ENCODE measurements around the gene NEB. TPM values are rescaled to one million over a fixed set of nuclear protein-coding genes. Genes with fewer than 3 reads are reported as not detected.
"Not testable (repeated sequence)": the region's sequence is repeated elsewhere in the genome, so short reads cannot be mapped to it uniquely, and the experiment has no call there.

The NEB gene
- total RNA-seq, 2 experiments from 2014 or later, result 0.40 to 0.48 TPM

DNA sequence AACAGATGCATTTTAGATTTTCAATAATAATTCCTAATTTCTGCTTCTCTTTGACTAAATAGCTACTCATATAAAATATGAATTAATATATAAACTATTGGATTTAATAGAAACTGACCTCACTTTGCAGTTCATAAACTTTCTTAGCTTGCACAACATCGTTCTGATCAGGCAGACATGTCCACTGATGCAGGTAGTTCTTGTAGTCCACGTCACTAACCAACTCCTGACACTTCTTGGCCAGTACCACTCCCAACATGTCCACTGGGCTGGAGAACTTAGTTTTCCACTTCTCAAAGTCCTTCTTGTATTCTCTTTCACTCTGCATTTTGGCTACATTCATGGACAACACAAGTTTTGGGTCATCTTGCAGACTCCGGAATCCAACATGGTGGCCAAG, 83.8 kb downstream of the NEB start:
- Mint-ChIP-seq H3K4me3 (no peak overlapping the region), H3K9me3 (peaks cover 2% of the 10 kb centered on the region), H3K27ac (no peak overlapping the region), H3K36me3 (ENCODE audit: low read depth) (no peaks in the 10 kb centered on the region), H3K27me3 (no peaks in the 10 kb centered on the region), H3K4me1 (peaks cover 3% of the 10 kb centered on the region)
- POLR2A ChIA-PET, result no interaction called here
- DNase-seq, result no peak
- CTCF ChIA-PET, result interaction anchor here (1.7 kb wide), 1 partner anchor 9 kb away, joined by 4 read pairs; no protein-coding TSS in a partner anchor

DNA sequence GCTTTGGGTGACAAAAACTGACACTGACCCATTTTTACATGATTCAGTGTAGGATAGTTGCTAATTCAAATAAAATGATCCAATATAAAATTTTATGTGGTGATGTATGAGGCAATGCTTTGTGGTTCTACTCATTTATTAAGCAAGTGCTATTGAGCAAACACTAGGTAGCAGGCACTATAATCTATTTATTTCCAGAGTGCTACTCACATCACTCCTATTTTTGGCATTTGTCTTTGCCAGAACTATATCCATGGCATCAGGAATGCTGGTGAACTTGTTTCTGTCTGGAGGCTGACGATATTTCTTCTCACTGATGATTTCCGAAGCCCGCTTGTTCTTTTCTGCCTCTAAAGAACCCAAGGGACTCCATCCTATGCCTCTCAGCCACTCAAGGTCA, 84.3 kb downstream of the NEB start:
- Mint-ChIP-seq H3K9me3 (peaks cover 2% of the 10 kb centered on the region), H3K4me1 (peaks cover 3% of the 10 kb centered on the region), H3K27me3 (no peaks in the 10 kb centered on the region), H3K4me3 (no peak overlapping the region), H3K27ac (no peak overlapping the region), H3K36me3 (ENCODE audit: low read depth) (no peaks in the 10 kb centered on the region)
- CTCF ChIA-PET, result interaction anchor here (1.7 kb wide), 1 partner anchor 9 kb away, joined by 4 read pairs; no protein-coding TSS in a partner anchor
- POLR2A ChIA-PET, result no interaction called here
- DNase-seq, result no peak

DNA sequence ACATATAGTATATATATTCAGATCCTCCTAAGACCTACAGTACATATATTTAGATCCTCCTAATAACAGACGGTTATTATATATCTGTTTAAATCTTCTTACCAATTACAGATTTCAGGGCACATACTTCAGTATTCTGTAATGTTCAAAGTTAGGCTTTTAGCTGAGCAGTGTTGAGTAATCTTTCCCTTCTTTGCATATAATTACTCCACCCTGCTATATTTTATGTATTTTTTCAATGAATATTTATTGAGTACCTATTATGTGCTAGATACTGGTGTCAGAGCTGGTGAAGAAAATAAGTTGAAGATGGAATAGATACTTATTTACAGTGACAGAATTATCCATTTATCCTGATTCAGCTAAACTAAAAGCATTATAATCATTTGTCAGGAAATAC, 84.9 kb downstream of the NEB start:
- Mint-ChIP-seq H3K4me1 (peaks cover 3% of the 10 kb centered on the region), H3K9me3 (peaks cover 2% of the 10 kb centered on the region), H3K27me3 (no peaks in the 10 kb centered on the region), H3K4me3 (no peak overlapping the region), H3K27ac (no peak overlapping the region), H3K36me3 (ENCODE audit: low read depth) (no peaks in the 10 kb centered on the region)
- CTCF ChIA-PET, result interaction anchor here (1.7 kb wide), 1 partner anchor 10 kb away, joined by 4 read pairs; no protein-coding TSS in a partner anchor
- POLR2A ChIA-PET, result no interaction called here
- DNase-seq, result no peak

DNA sequence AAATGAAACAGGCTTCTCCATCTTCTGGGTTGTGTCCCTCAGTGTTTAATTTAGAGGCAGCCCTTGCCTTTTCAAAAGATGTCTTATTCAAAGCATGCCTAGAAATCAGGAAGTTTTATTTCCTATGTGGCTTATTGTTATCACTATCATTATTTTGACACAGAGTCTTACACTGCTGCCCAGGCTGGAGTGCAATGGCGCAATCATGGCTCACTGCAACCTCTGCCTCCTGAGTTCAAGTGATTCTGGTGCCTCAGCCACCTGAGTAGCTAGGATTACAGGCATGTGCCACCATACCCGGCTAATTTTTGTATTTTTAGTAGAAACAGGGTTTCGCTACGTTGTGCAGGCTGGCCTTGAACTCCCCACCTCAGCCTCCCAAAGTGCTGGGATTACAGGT, 87.8 kb downstream of the NEB start:
- CTCF ChIA-PET; H3K4me3 Mint-ChIP-seq; H3K36me3 Mint-ChIP-seq (ENCODE audit: low read depth); H3K4me1 Mint-ChIP-seq; POLR2A ChIA-PET; DNase-seq; H3K9me3 Mint-ChIP-seq; H3K27me3 Mint-ChIP-seq; H3K27ac Mint-ChIP-seq: not testable (repeated sequence)

DNA sequence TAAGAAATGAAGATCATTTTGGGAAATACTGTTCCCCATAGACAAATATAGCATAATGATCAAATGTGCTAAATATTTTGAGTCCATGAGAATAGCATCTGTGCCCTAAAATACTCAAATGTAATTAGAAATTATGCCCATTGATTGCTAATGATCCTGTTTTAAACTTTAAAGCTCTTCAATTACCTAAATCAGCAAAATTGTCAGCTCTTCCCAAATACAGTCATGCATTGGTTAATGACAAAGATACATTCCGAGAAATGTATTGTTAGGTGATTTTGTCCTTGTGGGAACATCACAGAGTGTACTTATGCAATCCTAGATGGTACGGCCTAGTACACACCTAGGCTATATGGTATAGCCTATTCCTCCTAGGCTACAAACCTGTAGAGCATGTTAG, 89.7 kb downstream of the NEB start:
- Mint-ChIP-seq H3K4me3 (no peak overlapping the region), H3K27me3 (peaks cover 1% of the 10 kb centered on the region), H3K9me3 (peaks cover 2% of the 10 kb centered on the region), H3K4me1 (peaks cover 7% of the 10 kb centered on the region), H3K27ac (no peak overlapping the region), H3K36me3 (ENCODE audit: low read depth) (no peaks in the 10 kb centered on the region)
- ChIA-PET CTCF (interaction anchor here (0.7 kb wide), 1 partner anchor 236 kb away, joined by 4 read pairs; no protein-coding TSS in a partner anchor), POLR2A (no interaction called here)
- no peak for DNase-seq

DNA sequence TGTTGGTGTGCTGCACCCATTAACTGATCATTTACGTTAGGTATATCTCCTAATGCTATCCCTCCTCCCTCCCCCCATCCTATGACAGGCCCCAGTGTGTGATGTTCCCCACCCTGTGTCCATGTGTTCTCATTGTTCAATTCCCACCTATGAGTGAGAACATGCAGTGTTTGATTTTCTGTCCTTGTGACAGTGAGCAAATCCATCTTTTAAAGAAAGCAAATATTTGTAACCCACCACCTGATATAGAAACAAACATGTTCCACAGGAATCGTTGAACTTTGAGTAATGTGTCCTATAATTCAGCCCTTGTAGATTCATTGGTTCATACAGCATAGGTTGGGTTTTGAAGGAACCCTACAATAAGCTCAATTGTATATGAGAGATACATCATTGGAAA, 92.4 kb downstream of the NEB start:
- H3K36me3 Mint-ChIP-seq (ENCODE audit: low read depth); CTCF ChIA-PET; H3K4me3 Mint-ChIP-seq: not testable (repeated sequence)

DNA sequence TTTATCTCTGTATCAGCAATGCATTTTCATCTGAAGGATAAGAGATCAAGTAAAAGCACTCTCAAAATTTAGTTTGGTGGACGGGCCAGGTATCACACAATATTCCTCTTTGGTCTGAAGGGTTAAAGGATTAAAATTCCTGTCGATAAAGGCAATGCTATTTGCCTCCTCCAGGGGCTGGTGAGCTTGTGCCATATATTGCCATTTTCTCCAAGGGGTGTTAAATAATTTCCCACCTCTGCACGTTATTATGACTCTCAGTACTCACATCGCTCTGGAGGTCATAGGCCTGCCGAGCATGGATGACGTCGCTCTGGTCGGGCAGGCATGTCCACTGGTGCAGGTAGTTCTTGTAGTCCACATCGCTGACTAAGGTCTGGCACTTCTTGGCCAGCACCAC, 94.2 kb downstream of the NEB start:
- POLR2A ChIA-PET, result no interaction called here
- H3K27ac Mint-ChIP-seq, result no peak overlapping the region
- CTCF ChIA-PET, result no interaction called here

More for the DNA sequence above, 92.4 kb downstream of the NEB start:
- H3K27me3 Mint-ChIP-seq, H3K9me3 Mint-ChIP-seq, DNase-seq, POLR2A ChIA-PET, H3K27ac Mint-ChIP-seq: not testable (repeated sequence)
- H3K4me1 Mint-ChIP-seq, result peaks cover 33% of the 10 kb centered on the region

DNA sequence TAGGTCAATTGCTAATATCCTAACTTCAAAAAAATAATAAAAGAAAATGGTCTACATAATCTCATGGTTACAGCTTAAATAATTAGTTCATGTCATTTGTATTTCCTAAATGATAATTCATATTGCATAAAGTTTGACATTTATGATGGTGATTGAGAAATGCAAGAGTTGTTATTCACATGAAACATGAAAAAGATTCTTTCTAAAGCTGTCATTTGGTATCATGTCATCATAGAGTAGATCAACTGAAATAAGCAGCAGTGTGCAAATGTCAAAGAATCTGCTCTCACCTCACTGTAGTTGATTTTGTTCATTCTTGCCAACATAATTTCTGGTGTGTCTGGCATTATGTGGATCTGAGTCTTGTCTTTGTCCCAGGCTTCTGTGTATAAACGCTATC, 95.3 kb downstream of the NEB start:
- peaks cover 14% of the 10 kb centered on the region for H3K36me3 Mint-ChIP-seq (ENCODE audit: low read depth)
- CTCF ChIA-PET, result no interaction called here
- H3K4me1 Mint-ChIP-seq, result peaks cover 42% of the 10 kb centered on the region
- POLR2A ChIA-PET, result no interaction called here
- H3K9me3 Mint-ChIP-seq, result peaks cover 10% of the 10 kb centered on the region
- H3K27ac Mint-ChIP-seq, result no peak overlapping the region
- peaks cover under 1% of the 10 kb centered on the region for H3K27me3 Mint-ChIP-seq
- H3K4me3 Mint-ChIP-seq, result no peak overlapping the region
- no peak for DNase-seq

More for the DNA sequence above, 94.2 kb downstream of the NEB start:
- Mint-ChIP-seq H3K27me3 (peaks cover 1% of the 10 kb centered on the region), H3K4me1 (peaks cover 39% of the 10 kb centered on the region), H3K36me3 (ENCODE audit: low read depth) (peaks cover 11% of the 10 kb centered on the region), H3K4me3 (no peak overlapping the region), H3K9me3 (peaks cover 6% of the 10 kb centered on the region)
- no peak for DNase-seq

DNA sequence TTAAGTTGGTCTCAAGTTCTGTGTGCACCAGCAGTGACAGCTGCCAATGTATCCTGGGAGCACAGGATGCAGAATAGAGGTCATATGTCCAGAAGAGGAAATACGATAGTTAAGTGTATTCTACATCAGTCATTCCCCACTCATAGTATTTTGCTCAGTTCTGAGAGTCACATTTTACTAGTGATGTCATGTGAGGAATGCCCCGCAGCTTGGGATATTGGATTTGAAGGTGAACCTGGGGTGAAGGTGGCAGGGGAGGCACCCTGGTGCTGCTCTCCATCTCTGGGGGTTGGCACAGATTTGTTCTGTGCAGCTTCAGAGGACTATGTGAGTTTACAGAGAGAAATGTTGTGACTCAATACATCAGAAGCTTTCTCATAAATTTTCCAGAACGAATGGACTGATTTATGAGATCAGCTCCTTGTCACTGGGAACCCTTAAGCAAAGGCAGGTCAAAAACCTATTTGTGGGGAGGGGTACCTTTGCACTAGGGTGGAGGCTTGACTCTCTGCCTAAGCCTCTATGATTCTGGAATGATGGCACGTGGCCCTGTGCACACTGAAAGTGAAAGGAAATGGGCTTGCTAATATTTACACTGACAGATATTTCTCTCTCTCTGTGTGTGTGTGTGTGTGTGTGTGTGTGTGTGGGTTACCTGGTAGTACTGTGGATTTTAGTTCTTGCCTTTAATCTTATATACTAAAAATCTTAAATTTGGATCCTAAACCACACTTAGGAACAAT, 95.9 kb downstream of the NEB start:
- ChIA-PET CTCF (no interaction called here), POLR2A (no interaction called here)
- Mint-ChIP-seq H3K36me3 (ENCODE audit: low read depth) (peaks cover 14% of the 10 kb centered on the region), H3K27ac (peak overlapping the region; percentile 95), H3K27me3 (no peaks in the 10 kb centered on the region), H3K9me3 (peaks cover 10% of the 10 kb centered on the region), H3K4me1 (peaks cover 46% of the 10 kb centered on the region), H3K4me3 (peak overlapping the region; percentile 66)
- DNase-seq, result peak; percentile 56

DNA sequence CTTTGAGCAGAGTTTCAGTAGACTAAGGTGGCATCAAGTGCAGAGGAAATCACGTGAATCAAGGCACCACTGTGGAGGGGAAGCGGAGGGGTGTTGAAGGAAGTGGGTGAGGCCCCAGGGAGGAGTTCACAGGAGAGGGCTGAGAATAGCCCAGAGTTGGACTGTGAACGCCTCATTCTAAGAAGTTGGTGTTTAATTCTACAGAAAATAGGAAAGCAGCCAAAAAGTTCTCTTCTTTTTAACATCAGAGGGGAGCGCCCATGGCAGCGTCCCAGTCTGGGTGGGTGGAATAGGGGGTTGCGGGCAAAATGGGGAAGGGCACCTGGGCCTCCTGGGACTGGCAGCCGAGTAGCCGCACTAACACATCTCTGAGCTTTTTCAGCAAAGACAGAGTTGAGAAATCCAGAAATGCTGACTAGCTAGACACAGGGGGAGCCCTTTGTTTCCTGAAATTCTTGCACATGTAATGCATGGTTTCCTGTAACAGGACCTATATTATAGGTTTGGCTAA, 97.0 kb downstream of the NEB start:
- POLR2A ChIA-PET, result no interaction called here
- Mint-ChIP-seq H3K4me3 (peak overlapping the region; percentile 66), H3K4me1 (peaks cover 49% of the 10 kb centered on the region), H3K27ac (peak overlapping the region; percentile 95), H3K9me3 (peaks cover 10% of the 10 kb centered on the region), H3K27me3 (no peaks in the 10 kb centered on the region), H3K36me3 (ENCODE audit: low read depth) (peaks cover 14% of the 10 kb centered on the region)
- DNase-seq, result peak; percentile 82
- CTCF ChIA-PET, result no interaction called here

DNA sequence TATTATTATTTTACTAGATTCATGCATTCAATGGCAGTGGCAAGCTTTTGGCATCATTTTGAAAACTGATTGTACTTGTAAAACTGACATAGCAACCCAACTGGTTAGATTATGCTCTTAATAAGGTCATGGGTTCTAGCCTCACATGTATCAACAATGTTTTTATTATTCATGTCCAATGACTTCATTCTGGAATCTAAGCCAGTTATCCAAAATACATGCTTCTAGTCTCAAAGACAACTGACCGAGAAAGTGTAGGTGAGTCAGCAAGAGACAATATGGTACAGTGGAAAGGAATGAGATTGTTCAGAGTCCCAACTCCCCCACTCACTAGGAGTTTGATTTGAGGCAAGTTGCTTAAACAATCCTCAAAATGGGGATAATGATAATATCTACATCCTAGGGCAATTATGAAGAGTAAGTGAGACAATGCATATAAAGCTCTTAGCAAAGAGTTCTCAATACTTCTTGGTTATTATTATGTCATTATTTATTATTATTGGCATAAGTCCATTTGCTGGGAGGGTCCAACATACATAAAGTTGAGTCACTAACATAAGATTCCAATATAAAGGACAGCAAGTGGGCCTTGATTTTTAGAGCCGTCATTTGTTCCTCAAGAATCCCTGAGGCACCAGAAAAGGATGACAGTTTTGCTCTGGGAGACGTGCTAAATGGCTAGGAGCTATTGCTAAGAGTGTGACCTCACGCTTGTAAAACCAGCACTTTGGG, 99.4 kb downstream of the NEB start:
- ChIA-PET POLR2A (no interaction called here), CTCF (interaction anchor here (0.8 kb wide), 1 partner anchor 20 kb away, joined by 3 read pairs; no protein-coding TSS in a partner anchor)
- no peaks in the 10 kb centered on the region for H3K27me3 Mint-ChIP-seq
- no peak overlapping the region for H3K4me3 Mint-ChIP-seq
- peaks cover 48% of the 10 kb centered on the region for H3K4me1 Mint-ChIP-seq
- peaks cover 10% of the 10 kb centered on the region for H3K9me3 Mint-ChIP-seq
- no peak overlapping the region for H3K27ac Mint-ChIP-seq
- H3K36me3 Mint-ChIP-seq (ENCODE audit: low read depth), result peaks cover 14% of the 10 kb centered on the region
- DNase-seq, result no peak

DNA sequence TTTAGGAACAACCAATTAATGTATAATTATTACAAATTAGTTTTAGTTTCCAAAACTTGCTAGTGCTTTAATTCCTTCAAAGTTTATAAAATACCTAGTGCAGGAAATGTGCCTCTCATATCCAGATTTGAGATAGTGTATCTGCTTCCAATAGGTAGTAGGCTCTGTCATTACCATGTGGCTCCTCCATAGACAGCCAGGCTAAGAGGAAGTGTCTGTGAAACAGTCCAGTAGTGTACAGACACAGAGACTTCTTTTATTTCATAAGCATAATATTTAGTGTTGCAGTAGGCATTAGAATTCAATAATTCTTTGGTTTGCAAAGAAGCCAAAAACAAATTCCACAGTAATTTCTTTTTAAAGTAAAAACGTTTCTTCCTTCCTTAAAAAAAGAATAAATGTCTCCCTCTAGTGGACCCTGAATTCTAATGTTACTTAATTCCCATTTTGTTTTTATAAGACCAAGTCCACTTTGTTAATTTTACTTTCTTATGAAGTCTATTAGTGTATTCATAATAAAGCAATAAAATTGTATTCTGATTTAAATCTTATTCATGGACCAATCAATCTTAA, 101.2 kb downstream of the NEB start:
- CTCF ChIA-PET, result interaction anchor here (0.6 kb wide), 1 partner anchor 226 kb away, joined by 3 read pairs; no protein-coding TSS in a partner anchor
- no peak overlapping the region for H3K4me3 Mint-ChIP-seq

DNA sequence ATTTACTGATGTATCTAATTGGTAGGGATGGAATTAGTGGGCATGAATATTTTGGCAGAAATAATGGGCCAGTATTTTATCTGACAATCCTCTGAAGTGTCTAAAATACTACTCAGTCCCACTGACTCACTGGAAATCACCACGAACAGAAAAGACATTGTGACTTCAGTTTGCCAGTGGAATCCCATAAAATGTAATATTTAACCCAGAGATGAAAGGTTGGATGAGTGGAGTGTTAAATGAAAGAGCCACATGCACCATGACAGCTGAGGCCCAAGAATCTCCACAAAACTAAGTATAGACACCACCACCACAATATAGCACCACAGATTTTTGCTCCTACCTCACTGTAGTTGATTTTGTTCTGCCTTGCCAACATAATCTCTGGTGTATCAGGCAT, 103.9 kb downstream of the NEB start:
- H3K27me3 Mint-ChIP-seq, result no peaks in the 10 kb centered on the region
- no peak for DNase-seq
- H3K9me3 Mint-ChIP-seq, result peaks cover 5% of the 10 kb centered on the region
- ChIA-PET CTCF (no interaction called here), POLR2A (no interaction called here)
- H3K4me3 Mint-ChIP-seq, result no peak overlapping the region
- H3K36me3 Mint-ChIP-seq (ENCODE audit: low read depth), result peaks cover 4% of the 10 kb centered on the region
- H3K27ac Mint-ChIP-seq, result no peak overlapping the region
- H3K4me1 Mint-ChIP-seq, result peaks cover 10% of the 10 kb centered on the region

More for the DNA sequence above, 101.2 kb downstream of the NEB start:
- Mint-ChIP-seq H3K4me1 (peaks cover 31% of the 10 kb centered on the region), H3K36me3 (ENCODE audit: low read depth) (peaks cover 14% of the 10 kb centered on the region), H3K27me3 (no peaks in the 10 kb centered on the region), H3K9me3 (peaks cover 10% of the 10 kb centered on the region), H3K27ac (no peak overlapping the region)
- no peak for DNase-seq
- POLR2A ChIA-PET, result no interaction called here
